ENCODE measurements around the gene TTC28.

Gene TTC28

DNA sequence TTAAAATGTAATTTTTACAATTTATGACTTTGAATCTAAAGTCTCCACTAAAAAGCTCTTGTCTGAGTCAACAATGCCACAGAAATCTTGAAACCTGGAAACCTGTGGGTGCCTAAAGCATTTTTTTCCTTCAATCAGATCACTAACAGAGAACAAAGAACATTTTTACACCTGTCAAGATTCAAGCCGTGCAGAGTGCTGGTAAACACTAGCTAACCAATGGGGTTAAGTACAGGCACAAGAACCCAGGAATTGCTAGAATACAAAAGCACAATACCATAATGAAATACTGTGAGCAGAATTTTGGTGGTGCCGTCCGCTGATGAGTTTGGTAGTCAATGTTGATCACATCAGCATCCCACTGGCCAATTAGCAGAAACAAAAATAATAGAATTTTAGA lies 380.3 kb downstream of the TTC28 start:
- TF ChIP-seq, protein P1, sequence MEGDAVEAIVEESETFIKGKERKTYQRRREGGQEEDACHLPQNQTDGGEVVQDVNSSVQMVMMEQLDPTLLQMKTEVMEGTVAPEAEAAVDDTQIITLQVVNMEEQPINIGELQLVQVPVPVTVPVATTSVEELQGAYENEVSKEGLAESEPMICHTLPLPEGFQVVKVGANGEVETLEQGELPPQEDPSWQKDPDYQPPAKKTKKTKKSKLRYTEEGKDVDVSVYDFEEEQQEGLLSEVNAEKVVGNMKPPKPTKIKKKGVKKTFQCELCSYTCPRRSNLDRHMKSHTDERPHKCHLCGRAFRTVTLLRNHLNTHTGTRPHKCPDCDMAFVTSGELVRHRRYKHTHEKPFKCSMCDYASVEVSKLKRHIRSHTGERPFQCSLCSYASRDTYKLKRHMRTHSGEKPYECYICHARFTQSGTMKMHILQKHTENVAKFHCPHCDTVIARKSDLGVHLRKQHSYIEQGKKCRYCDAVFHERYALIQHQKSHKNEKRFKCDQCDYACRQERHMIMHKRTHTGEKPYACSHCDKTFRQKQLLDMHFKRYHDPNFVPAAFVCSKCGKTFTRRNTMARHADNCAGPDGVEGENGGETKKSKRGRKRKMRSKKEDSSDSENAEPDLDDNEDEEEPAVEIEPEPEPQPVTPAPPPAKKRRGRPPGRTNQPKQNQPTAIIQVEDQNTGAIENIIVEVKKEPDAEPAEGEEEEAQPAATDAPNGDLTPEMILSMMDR (IDR thresholded peaks at IDR 0.05; ENCODE audit: borderline replicate concordance, insufficient read depth, low read depth, low read length), result no peak
- H3K4me3 ChIP-seq (ENCODE audit: low read depth, low read length), result no peak overlapping the region

DNA sequence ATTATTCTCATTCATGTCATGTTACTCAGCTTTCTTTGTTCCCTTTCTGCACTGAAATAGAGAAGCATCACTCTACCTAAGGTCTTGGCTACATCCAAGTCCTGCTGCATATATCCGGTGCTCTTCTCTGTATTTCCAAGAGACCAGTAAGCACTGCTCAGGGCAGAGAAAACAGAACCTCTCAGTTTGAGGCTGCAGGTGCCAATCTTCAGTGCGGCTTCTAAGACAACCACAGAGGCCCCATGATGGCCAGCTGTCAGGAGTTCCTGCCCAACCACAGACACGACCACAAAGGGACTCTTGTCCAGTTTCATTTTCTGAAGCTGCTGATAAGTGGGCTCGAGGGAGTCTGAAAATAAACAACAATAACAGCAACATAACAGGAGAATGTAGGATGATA lies 382.1 kb downstream of the TTC28 start:
- TF ChIP-seq, protein P1 (IDR thresholded peaks at IDR 0.05; ENCODE audit: borderline replicate concordance, insufficient read depth, low read depth, low read length), result no peak
- H3K4me3 ChIP-seq (ENCODE audit: low read depth, low read length), result no peak overlapping the region

DNA sequence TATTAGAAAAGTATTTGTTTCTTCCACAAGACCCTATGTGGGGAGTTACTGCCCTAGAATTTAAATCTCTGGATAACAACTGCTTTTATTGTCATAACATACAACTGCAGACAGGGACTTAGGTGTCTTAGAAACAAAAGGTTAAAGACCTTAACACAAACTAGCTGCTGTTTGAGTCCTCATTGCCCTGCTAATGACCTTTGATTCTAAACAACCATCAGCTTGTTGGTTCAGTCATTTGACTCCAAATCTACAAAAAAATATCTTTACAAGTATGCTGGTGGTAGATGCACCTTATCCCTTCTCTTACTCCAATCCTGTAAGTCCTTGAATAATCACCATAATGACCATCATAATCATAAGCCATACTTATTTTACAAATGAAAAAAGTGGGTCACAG lies 383.2 kb downstream of the TTC28 start:
- no peak overlapping the region for H3K4me3 ChIP-seq (ENCODE audit: low read depth, low read length)
- TF ChIP-seq, protein P1 (IDR thresholded peaks at IDR 0.05; ENCODE audit: borderline replicate concordance, insufficient read depth, low read depth, low read length), result no peak

DNA sequence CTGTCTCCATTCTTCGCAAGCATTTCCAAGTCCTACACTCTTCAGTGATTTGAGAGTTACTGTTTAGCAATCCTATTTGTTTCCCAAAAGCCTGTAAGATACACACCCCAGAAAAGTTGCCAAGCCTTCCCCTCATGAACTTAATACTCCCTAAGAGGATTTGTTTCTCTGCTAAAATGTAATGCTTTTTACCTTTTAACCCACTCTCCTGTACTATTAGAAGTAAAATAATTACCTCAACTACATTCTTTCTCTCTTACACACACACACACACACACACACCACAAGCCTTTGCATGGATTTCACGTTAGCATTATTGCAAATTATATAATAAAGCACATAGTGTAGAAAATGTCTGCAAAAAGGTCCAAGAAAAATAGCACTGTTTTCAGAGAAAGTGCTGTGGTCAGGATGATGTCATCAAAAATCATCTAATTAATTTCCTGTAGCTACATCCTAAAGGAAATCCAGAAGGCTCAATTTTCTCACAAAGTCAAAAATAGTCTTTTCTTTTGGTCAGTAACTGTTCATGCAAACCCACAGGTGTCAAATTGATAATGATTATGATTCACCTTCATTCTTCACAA lies 396.5 kb downstream of the TTC28 start:
- H3K4me3 ChIP-seq (ENCODE audit: low read depth, low read length), result no peak overlapping the region
- TF ChIP-seq, protein P1 (IDR thresholded peaks at IDR 0.05; ENCODE audit: borderline replicate concordance, insufficient read depth, low read depth, low read length), result no peak

DNA sequence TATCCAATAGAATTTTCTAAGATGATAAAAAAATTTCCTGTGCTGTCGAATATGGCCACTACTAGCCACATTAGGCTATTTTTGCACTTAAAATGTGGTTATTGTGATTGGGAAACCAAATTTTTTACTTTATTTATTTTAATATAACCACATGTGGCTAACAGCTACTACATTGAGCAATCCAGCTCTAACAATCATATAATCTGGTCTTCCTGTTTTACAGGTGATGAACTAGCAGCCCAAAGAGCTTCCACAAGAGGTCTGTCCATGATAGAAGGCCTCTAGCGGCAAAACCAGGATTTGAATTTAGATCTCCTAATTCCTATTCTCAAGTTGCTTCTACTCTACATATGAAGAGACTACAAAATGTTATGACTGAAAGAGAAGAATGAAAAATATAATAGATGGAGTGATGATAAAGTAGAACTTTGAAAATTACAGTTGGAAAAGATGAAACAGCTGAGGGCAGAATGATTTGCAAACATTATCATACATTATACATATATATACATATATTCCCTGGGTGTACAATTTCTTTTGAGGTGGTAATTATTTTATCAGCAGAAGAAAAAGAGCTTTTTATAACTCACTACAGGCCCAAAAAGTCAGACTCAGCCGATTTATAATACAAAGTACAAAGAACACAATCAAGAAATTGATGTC lies 397.1 kb downstream of the TTC28 start:
- TF ChIP-seq, protein P1 (IDR thresholded peaks at IDR 0.05; ENCODE audit: borderline replicate concordance, insufficient read depth, low read depth, low read length), result no peak
- H3K4me3 ChIP-seq (ENCODE audit: low read depth, low read length), result no peak overlapping the region

DNA sequence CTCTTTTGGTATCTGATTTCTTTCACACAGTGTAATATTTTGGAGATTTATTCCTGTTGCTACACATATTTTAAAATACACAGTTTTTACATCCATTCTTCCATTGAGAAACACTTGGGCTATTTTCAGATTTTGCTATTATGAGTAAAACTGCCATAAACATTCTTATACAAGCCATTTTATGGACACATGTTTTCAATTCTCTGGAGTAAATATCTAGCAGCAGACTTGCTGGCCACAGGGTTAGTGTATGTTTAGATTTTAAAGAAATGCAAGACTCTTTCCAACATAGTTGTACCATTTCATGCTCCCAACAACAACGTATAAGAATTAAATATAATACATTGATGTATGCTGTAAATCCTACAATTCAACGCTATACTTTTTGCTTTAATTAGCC lies 399.8 kb downstream of the TTC28 start:
- H3K4me3 ChIP-seq (ENCODE audit: low read depth, low read length), result no peak overlapping the region
- TF ChIP-seq, protein P1 (IDR thresholded peaks at IDR 0.05; ENCODE audit: borderline replicate concordance, insufficient read depth, low read depth, low read length), result no peak

DNA sequence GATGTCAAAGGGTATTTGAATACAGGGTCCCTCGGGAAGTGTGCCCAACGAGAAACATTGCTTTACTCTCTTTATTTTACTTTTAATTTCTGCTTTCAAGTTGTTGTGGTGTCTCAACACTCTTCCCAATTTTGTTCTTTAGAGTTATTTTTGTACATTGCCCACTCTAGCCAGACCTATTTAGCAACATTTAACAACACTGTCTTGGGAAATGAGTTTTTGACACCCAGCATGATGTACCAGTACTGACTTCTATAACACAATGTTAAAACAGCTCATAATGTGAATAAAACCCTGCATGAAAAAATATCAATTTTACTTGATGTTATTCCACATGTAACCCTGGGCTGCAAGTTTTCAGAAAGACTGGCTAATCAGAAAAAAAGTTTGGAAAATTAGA lies 410.4 kb downstream of the TTC28 start:
- TF ChIP-seq, protein P1 (IDR thresholded peaks at IDR 0.05; ENCODE audit: borderline replicate concordance, insufficient read depth, low read depth, low read length), result no peak
- H3K4me3 ChIP-seq (ENCODE audit: low read depth, low read length), result no peak overlapping the region

Measured in GM12875 (cell line).